Measurements from ENCODE around the gene PTP4A1.

PTP4A1 gene

GRCh38 chr6:63553900-63554299 lies 18.4 kb upstream of the PTP4A1 start:
- Histone ChIP-seq H3K27ac (no peak overlapping the region), H3K4me3 (no peak overlapping the region)

- no peak overlapping the region for H3K27ac ChIP-seq
- no peak overlapping the region for H3K4me3 ChIP-seq
Observed at GRCh38 chr6:63554782-63555181, 17.5 kb upstream of the PTP4A1 start.

DNA sequence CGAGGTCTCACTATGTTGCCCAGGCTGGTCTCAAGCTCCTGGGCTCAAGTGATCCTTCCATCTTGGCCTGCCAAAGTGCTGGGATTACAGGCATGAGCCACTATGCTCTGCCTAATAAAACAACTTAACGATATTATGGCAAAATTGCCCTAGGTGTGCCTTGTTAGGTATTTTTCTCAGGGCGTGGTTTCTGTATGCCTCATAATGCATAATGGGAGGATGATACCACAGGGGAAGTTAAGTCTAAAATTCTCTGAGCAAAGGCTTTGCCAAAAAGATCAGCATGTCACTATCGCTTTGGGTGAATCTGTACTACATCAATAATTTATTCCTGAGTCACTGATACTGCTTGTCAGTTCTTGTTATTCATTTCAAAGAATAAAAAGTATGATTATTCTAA lies 15.9 kb upstream of the PTP4A1 start:
- no peak overlapping the region for H3K27ac ChIP-seq
- no peak overlapping the region for H3K4me3 ChIP-seq

DNA sequence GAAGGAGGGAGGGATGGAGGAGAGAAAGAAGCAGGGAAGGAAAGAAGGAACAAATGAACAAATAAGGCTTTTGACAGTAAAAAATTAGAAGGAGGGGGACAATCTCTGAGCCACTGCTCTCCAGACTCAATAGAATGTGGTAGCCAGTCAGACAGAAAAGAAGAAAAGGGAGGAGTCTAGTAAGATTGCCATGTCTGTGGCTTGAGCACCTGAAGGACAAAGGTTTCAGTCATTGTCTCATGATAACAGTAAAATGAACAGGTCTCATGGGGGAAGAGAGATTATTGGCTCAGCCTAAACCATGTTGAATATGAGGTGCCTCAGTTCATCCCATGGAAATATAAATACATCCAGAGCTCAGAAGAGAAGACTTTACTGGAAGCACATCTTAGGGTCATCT lies 14.0 kb upstream of the PTP4A1 start:
- no peak overlapping the region for H3K27ac ChIP-seq
- H3K4me3 ChIP-seq = no peak overlapping the region

- Histone ChIP-seq H3K27ac (no peak overlapping the region), H3K4me3 (no peak overlapping the region)
Observed at GRCh38 chr6:63560801-63561287, 11.4 kb upstream of the PTP4A1 start.

DNA sequence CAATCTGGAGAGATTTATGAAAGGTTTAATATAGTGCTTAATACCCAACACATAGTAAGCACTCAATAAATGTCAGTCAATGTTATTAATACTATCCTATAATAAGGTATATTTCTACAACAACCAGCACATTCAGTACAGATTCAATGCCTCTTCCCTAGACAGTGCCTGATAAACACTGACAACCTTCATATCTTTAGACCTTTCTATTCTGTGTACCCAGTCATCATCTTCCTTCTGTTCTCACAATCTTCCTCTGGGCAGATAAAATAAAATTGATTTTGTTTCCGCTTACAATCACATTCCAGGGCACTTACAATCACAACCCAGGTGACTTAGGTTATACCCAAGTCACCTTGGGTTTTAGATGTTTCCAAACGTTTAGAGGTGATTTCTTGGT lies 11.0 kb upstream of the PTP4A1 start:
- Histone ChIP-seq H3K27ac (no peak overlapping the region), H3K4me3 (no peak overlapping the region)

- Histone ChIP-seq H3K27ac (no peak overlapping the region), H3K4me3 (no peak overlapping the region)
Observed at GRCh38 chr6:63563235-63563634, 9.0 kb upstream of the PTP4A1 start.

DNA sequence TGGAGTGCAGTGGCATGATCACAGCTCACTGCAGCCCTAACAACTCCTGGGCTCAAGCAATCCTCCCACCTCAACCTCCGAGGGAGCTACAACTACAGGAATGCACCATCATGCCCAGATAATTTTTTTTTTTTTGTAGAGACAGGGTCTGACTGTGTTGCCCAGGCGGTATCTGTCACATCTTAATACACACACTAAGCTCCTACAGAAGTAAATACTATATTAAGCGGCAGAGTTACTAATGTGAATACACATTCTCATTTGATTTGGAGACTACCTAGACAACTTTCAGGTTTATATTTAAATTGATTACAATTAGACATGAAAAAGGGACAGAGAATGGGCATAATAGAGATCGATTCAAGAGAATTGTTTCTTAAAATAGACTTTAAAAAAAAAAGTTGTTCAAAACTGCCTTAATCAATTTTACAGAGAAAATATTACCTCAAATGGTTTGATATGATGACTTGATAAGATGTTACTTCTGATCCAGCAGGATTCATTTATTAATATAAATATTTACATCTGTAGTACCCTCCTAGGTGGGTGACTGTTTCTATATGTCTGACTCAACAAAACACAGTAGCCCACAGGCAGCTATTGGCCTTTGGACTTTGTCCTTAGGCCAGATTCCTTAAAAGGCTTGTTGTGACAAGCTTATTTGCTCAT lies 7.1 kb upstream of the PTP4A1 start:
- H3K4me3 ChIP-seq = no peak overlapping the region
- H3K27ac ChIP-seq = no peak overlapping the region

- no peak overlapping the region for H3K4me3 ChIP-seq
- no peak overlapping the region for H3K27ac ChIP-seq
Observed at GRCh38 chr6:63565727-63566596, 6.3 kb upstream of the PTP4A1 start.

DNA sequence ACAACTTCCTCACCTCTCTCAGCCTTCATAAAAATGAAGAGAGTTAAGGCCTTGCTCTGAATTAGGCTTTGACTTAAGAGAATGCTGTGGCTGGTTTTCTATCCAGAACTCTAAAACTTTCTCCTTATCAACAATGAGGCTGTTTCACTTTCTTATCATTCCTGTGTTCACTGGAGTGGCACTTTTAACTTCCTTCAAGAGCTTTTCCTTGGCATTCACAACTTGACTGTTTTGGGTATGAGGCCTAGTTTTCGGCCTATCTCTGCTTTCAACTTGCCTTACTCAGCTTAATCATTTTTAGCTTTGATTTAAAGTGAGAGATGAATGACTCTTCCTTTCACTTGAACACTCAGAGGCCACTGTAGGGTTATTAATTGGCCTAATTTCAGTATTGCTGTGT lies 4.3 kb upstream of the PTP4A1 start:
- Histone ChIP-seq H3K4me3 (no peak overlapping the region), H3K27ac (no peak overlapping the region)

DNA sequence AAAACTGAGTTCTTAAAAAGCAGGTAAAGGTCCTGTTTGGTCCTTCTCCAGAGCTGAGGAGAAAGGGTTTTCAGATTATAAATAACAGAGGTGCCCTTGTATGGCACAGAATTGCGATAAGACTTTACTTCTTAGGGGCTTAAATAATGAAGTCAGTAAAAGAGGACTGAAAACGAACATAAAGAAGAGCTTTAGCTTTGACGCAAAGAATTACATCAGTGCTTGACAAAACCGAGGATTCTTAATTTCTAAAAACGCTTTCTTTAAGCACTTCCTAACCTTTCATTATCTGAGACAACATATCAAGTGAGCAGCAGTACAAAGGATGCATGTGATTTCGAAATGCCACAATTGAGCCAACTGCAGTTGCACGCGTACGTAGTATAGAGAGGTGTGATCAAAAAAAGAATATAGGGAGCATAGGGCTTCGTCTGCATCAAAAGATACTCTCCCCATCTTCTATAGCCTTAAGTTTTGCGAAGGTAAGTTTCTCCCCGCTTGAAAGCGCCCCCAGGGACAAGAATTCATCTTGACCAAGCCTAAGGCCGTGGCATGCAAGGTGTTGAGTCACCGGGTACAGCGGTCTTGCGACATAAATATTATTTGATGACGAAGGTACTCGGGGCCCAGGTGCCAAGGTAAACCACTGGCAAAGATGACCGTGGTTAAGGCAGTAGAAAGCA lies 778 bp upstream of the PTP4A1 start:
- Histone ChIP-seq H3K27ac (peak overlapping the region in 20 of 21 experiments; percentile 35 to 100 (median 99)), H3K4me3 (peak overlapping the region; percentile 62 to 100 (median 97))

GRCh38 chr6:63572747-63573075 lies 431 bp downstream of the PTP4A1 start:
- H3K27ac ChIP-seq = peak overlapping the region; percentile 95 to 100 (median 99)
- peak overlapping the region; percentile 62 to 100 (median 97) for H3K4me3 ChIP-seq

GRCh38 chr6:63573076-63573898 lies 1.0 kb downstream of the PTP4A1 start:
- Histone ChIP-seq H3K4me3 (peak overlapping the region; percentile 62 to 100 (median 97)), H3K27ac (peak overlapping the region; percentile 95 to 100 (median 99))

- peak overlapping the region; percentile 95 to 100 (median 99) for H3K27ac ChIP-seq
Observed at GRCh38 chr6:63573899-63574553, 1.7 kb downstream of the PTP4A1 start.

DNA sequence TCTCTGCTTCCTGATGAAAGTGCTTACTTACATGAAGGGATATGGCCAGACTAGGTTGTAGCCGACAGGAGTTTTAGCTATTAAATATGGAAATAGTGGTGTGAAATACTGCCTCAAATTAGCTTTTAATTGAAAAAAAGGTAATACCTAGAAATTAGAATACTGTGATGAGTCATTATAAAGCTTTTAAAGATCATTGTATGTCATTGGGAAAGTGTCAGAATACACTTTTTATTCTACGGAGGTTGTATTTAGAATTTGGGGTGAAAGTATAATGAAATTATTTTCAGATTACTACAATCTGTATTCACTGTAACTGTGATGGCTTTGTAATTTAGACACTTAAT lies 2.2 kb downstream of the PTP4A1 start:
- H3K4me3 ChIP-seq = peak overlapping the region; percentile 62 to 100 (median 97)

More at GRCh38 chr6:63573899-63574553, 1.7 kb downstream of the PTP4A1 start:
- peak overlapping the region; percentile 62 to 100 (median 97) for H3K4me3 ChIP-seq

DNA sequence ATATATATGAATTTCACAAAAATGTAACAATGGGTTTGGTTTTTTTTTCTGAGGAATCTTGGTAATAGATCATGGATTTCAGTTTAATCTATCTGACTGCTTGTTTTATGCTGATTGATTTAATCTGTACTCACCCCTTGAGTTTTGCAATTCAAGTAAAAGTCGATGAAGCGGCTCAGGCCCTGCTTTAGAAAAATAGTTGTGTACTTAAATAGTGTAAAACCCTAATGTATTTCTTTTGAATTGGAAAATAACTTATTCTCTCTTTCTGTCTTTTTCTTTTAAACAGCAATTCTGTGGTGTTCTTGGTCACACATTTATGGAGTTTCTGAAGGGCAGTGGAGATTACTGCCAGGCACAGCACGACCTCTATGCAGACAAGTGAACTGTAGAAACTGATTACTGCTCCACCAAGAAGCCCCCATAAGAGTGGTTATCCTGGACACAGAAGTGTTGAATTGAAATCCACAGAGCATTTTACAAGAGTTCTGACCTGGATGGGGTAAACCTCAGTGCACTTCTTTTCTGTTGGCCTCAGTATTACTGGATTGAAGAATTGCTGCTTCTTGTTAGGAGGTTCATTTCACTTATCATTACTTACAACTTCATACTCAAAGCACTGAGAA lies 4.0 kb downstream of the PTP4A1 start:
- no peak overlapping the region for H3K4me3 ChIP-seq
- H3K27ac ChIP-seq = no peak overlapping the region

More for the DNA sequence above, 2.2 kb downstream of the PTP4A1 start:
- H3K27ac ChIP-seq = peak overlapping the region in 14 of 21 experiments; percentile 95 to 100 (median 100)

GRCh38 chr6:63576985-63577712 lies 4.9 kb downstream of the PTP4A1 start:
- Histone ChIP-seq H3K4me3 (no peak overlapping the region), H3K27ac (no peak overlapping the region)

DNA sequence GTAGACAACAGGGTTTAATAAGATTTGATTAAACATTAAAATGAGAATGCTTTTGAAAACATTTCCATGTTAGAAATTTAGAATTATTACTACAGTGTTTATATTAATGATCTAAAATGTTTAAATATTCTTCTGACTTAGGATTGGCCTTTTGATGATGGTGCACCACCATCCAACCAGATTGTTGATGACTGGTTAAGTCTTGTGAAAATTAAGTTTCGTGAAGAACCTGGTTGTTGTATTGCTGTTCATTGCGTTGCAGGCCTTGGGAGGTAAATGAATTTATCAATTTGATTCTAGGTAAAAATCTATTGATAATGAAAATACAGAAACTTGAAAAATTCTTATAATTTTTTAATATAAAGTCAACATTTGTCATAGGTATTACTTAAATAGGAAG lies 6.5 kb downstream of the PTP4A1 start:
- Histone ChIP-seq H3K27ac (no peak overlapping the region), H3K4me3 (no peak overlapping the region)
